Breast epithelium (tissue), 4 donors: ENCODE measurements around the gene APOF. TPM values are rescaled to one million over a fixed set of nuclear protein-coding genes. Genes with fewer than 3 reads are reported as not detected.
"Not testable (repeated sequence)": the region's sequence is repeated elsewhere in the genome, so short reads cannot be mapped to it uniquely, and the experiment has no call there.

ENCODE experiments used
- DNase-seq, 2 donors: peaks; one replicate each; pipeline ENCODE4 v3.0.0-alpha.2; 2019; ENCODE audit warnings: low spot score in 2 of 2
- H3K27ac ChIP-seq, 2 donors: fragments of 200-600 bp; sonication (generic) in 1 of 2; one replicate each; pipeline ENCODE4 v1.5.1; 2016 to 2019; ENCODE audit warnings: mild to moderate bottlenecking in 1 of 2
- H3K27me3 ChIP-seq, 2 donors: fragments of 200-600 bp; sonication (generic) in 1 of 2; one replicate each; pipeline versions ENCODE4 v1.5.1 to v1.6.0; 2017 to 2019; ENCODE audit warnings: control low read depth in 1 of 2, mild to moderate bottlenecking in 1 of 2
- H3K36me3 ChIP-seq: fragments of 200-600 bp; one replicate; pipeline ENCODE4 v1.5.1; 2019
- H3K4me1 ChIP-seq, 2 donors: fragments of 200-600 bp; sonication (generic); one replicate each; pipeline ENCODE4 v1.5.1; 2016 to 2019; ENCODE audit warnings: control low read depth in 1 of 2
- H3K4me3 ChIP-seq, 3 donors: fragments of 200-600 bp; sonication (generic); 1 replicate in 2 of 3; 2 replicates in 1 of 3; pipeline ENCODE4 v1.5.1; 2016 to 2019; ENCODE audit warnings: mild to moderate bottlenecking in 3 of 3, moderate library complexity in 2 of 3
- H3K9me3 ChIP-seq, 2 donors: fragments of 200-600 bp; sonication (generic) in 1 of 2; one replicate each; pipeline ENCODE4 v1.5.1; 2016 to 2019; ENCODE audit warnings: control low read depth in 1 of 2
- CTCF ChIP-seq, 3 donors: fragments of 450-650 bp; IDR thresholded peaks; one replicate each; pipeline ENCODE4 v1.5.1; 2016 to 2017; ENCODE audit warnings: antibody characterized with exemption in 3 of 3, mild to moderate bottlenecking in 3 of 3, moderate library complexity in 3 of 3
- POLR2A ChIP-seq: fragments of 450-650 bp; IDR thresholded peaks from one replicate; pipeline ENCODE4 v1.6.1; 2016; ENCODE audit warnings: antibody characterized with exemption, mild to moderate bottlenecking, moderate library complexity
- POLR2AphosphoS5 ChIP-seq, 3 donors: sonication (generic); formaldehyde crosslinking; IDR thresholded peaks; one replicate each; pipeline ENCODE4 v1.6.1; 2017; ENCODE audit warnings: antibody characterized with exemption in 3 of 3
- intact Hi-C: fragments of 100-400 bp; cut with DNase I; formaldehyde crosslinking; loops from one replicate; pipeline ENCODE4 v1.15.1; 2023; ENCODE audit warnings: low total_unique reads
- total RNA-seq, 3 donors: library from RNA; depleted of rRNA; stranded (reverse); fragments of >200 nt; gene quantifications; one replicate each; pipeline ENCODE4 v1.1.0, GENCODE V29; 2016

Gene APOF
- total RNA-seq, 3 donors from 2014 or later = not detected

GRCh38 chr12:56346675-56347074, 16.0 kb downstream of the APOF start:
- Histone ChIP-seq H3K36me3 (peaks cover 10% of the 10 kb centered on the region), H3K27ac (no peak overlapping the region), H3K9me3 (no peaks in the 10 kb centered on the region), H3K27me3 (no peaks in the 10 kb centered on the region), H3K4me3 (no peak overlapping the region), H3K4me1 (no peaks in the 10 kb centered on the region)
- intact Hi-C loops = no loop called here
- TF ChIP-seq POLR2A = no peak
- TF ChIP-seq CTCF (IDR thresholded peaks at IDR 0.05) = no peak
- TF ChIP-seq POLR2AphosphoS5 (IDR thresholded peaks at IDR 0.05) = no peak
- DNase-seq = no peak

GRCh38 chr12:56342290-56342689, 20.4 kb downstream of the APOF start:
- H3K4me1 ChIP-seq, intact Hi-C loops, H3K27me3 ChIP-seq, H3K36me3 ChIP-seq, H3K27ac ChIP-seq, H3K4me3 ChIP-seq, H3K9me3 ChIP-seq, DNase-seq: not testable (repeated sequence)

GRCh38 chr12:56341616-56342015, 21.0 kb downstream of the APOF start:
- no peaks in the 10 kb centered on the region for H3K9me3 ChIP-seq
- no peak overlapping the region for H3K27ac ChIP-seq
- intact Hi-C loops = no loop called here
- TF ChIP-seq CTCF (IDR thresholded peaks at IDR 0.05) = no peak
- no peak for TF ChIP-seq POLR2A
- no peak for TF ChIP-seq POLR2AphosphoS5 (IDR thresholded peaks at IDR 0.05)
- no peaks in the 10 kb centered on the region for H3K4me1 ChIP-seq
- H3K36me3 ChIP-seq = no peaks in the 10 kb centered on the region
- H3K4me3 ChIP-seq = no peak overlapping the region
- DNase-seq = no peak
- H3K27me3 ChIP-seq = no peaks in the 10 kb centered on the region

GRCh38 chr12:56339158-56339422, 23.6 kb downstream of the APOF start:
- no peak for TF ChIP-seq POLR2AphosphoS5 (IDR thresholded peaks at IDR 0.05)
- TF ChIP-seq CTCF (IDR thresholded peaks at IDR 0.05) = no peak
- no peak for TF ChIP-seq POLR2A
- Histone ChIP-seq H3K4me1 (no peaks in the 10 kb centered on the region), H3K9me3 (no peaks in the 10 kb centered on the region), H3K27me3 (no peaks in the 10 kb centered on the region), H3K27ac (peak overlapping the region; percentile 44 to 50), H3K4me3 (no peak overlapping the region), H3K36me3 (no peaks in the 10 kb centered on the region)
- no peak for DNase-seq
- intact Hi-C loops = no loop called here

GRCh38 chr12:56338308-56339157, 24.1 kb downstream of the APOF start, which contains the start of gene IL23A:
TSS of gene IL23A (plus strand) at chr12:56338884. CDS start at chr12:56339045, 161 bp downstream.
- Histone ChIP-seq H3K36me3 (no peaks in the 10 kb centered on the region), H3K4me3 (no peak within 1 kb of the TSS), H3K27me3 (no peaks in the 10 kb centered on the region), H3K27ac (peak within 1 kb of the TSS; percentile 44 to 50), H3K9me3 (no peaks in the 10 kb centered on the region), H3K4me1 (no peaks in the 10 kb centered on the region)
- TF ChIP-seq CTCF (IDR thresholded peaks at IDR 0.05) = no peak
- no peak for TF ChIP-seq POLR2A
- no peak for TF ChIP-seq POLR2AphosphoS5 (IDR thresholded peaks at IDR 0.05)
- intact Hi-C loops = no loop called here
- no peak for DNase-seq
